ENCODE results near the gene COMMD1. TPM values are rescaled to one million over a fixed set of nuclear protein-coding genes. Genes with fewer than 3 reads are reported as not detected.

Gene COMMD1
- total and polyA plus RNA-seq, 7 donors = 33.6 to 67.3 (median 49.1) TPM

GRCh38 chr2:62065243-62065642 is 159.8 kb downstream of the COMMD1 start:
- DNase-seq = no peak
- intact Hi-C loops (cut with DNase I) = no loop called here

GRCh38 chr2:62071126-62071598 is 165.7 kb downstream of the COMMD1 start:
- 72 to 82% (median 74%) methylated on average over 6 of the region's 6 CpGs for WGBS, 3 donors

More at GRCh38 chr2:62065243-62065642, 159.8 kb downstream of the COMMD1 start:
- H3K27ac ChIP-seq = no peak overlapping the region
- H3K4me3 ChIP-seq = no peak overlapping the region
- H3K36me3 ChIP-seq (ENCODE audit: insufficient read depth in 1 of 2, low read depth in 1 of 2) = no peaks in the 10 kb centered on the region
- H3K27me3 ChIP-seq (ENCODE audit: insufficient read depth in 3 of 3, low read length in 2 of 3) = no peaks in the 10 kb centered on the region
- no peaks in the 10 kb centered on the region for H3K4me1 ChIP-seq
- no peak for TF ChIP-seq CTCF (IDR thresholded peaks at IDR 0.05)
- no peaks in the 10 kb centered on the region for H3K9me3 ChIP-seq
- ATAC-seq = no peak

GRCh38 chr2:62071760-62072680 is 166.5 kb downstream of the COMMD1 start:
- intact Hi-C loops (cut with DNase I) = no loop called here
- WGBS, 3 donors = 97 to 99% (median 99%) methylated on average over 7 of the region's 7 CpGs

More at GRCh38 chr2:62071126-62071598, 165.7 kb downstream of the COMMD1 start:
- H3K27ac ChIP-seq = no peak overlapping the region
- TF ChIP-seq CTCF (IDR thresholded peaks at IDR 0.05) = no peak
- ATAC-seq (no peak), DNase-seq (no peak)
- H3K36me3 ChIP-seq (ENCODE audit: insufficient read depth in 1 of 2, low read depth in 1 of 2) = no peaks in the 10 kb centered on the region
- H3K9me3 ChIP-seq = peaks cover 9% of the 10 kb centered on the region
- no peaks in the 10 kb centered on the region for H3K4me1 ChIP-seq
- intact Hi-C loops (cut with DNase I) = no loop called here
- H3K27me3 ChIP-seq (ENCODE audit: insufficient read depth in 3 of 3, low read length in 2 of 3) = no peaks in the 10 kb centered on the region
- no peak overlapping the region for H3K4me3 ChIP-seq

GRCh38 chr2:62074233-62074632 is 168.8 kb downstream of the COMMD1 start:
- Histone ChIP-seq H3K27ac (no peak overlapping the region), H3K27me3 (ENCODE audit: insufficient read depth in 3 of 3, low read length in 2 of 3) (no peaks in the 10 kb centered on the region), H3K4me1 (no peaks in the 10 kb centered on the region), H3K36me3 (ENCODE audit: insufficient read depth in 1 of 2, low read depth in 1 of 2) (no peaks in the 10 kb centered on the region), H3K9me3 (peaks cover 9% of the 10 kb centered on the region), H3K4me3 (no peak overlapping the region)
- ATAC-seq = no peak
- 65 to 72% (median 71%) methylated on average over 2 of the region's 2 CpGs for WGBS, 3 donors
- no peak for TF ChIP-seq CTCF (IDR thresholded peaks at IDR 0.05)
- intact Hi-C loops (cut with DNase I) = no loop called here
- no peak for DNase-seq

More at GRCh38 chr2:62071760-62072680, 166.5 kb downstream of the COMMD1 start:
- H3K27me3 ChIP-seq (ENCODE audit: insufficient read depth in 3 of 3, low read length in 2 of 3) = no peaks in the 10 kb centered on the region
- no peaks in the 10 kb centered on the region for H3K36me3 ChIP-seq (ENCODE audit: insufficient read depth in 1 of 2, low read depth in 1 of 2)
- no peak overlapping the region for H3K4me3 ChIP-seq
- no peaks in the 10 kb centered on the region for H3K4me1 ChIP-seq
- H3K27ac ChIP-seq = no peak overlapping the region
- peaks cover 9% of the 10 kb centered on the region for H3K9me3 ChIP-seq
- no peak for ATAC-seq
- TF ChIP-seq CTCF (IDR thresholded peaks at IDR 0.05) = no peak
- no peak for DNase-seq

Data from psoas muscle (tissue), 8 donors.